Measurements from ENCODE around the gene INSC.

INSC gene

GRCh38 chr11:15119826-15120225, 5.1 kb downstream of the INSC start:
- DNase-seq (ENCODE audit: extremely low read depth, low read depth), result no peak
- TF ChIP-seq CTCF (IDR thresholded peaks at IDR 0.05; ENCODE audit: low read depth, low read length), result no peak

- TF ChIP-seq CTCF (IDR thresholded peaks at IDR 0.05; ENCODE audit: low read depth, low read length), result no peak
- DNase-seq (ENCODE audit: extremely low read depth, low read depth), result no peak
Measured at GRCh38 chr11:15123849-15124248, 9.1 kb downstream of the INSC start.

DNA sequence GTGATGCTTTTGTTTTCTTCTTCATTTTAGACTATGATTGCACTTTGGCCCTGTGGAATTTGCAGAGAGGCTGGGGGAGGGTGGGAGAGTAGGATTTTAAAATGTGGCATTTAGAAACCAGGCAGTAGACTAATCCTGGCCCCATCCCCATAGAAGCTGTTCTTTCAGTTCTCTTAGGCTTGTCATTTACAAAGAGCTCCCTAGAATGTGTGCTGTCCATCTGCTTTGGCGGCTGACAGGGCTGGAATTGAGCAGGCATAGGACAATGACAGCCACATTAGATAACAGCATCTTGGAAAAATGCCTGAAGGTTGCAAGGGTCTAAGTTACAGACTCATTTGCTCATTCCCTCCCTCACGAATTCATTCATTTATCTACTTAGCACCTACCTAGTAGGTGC, 9.8 kb downstream of the INSC start:
- no peak for DNase-seq (ENCODE audit: extremely low read depth, low read depth)

GRCh38 chr11:15127341-15127740, 12.6 kb downstream of the INSC start:
- no peak for DNase-seq (ENCODE audit: extremely low read depth, low read depth)
- TF ChIP-seq CTCF (IDR thresholded peaks at IDR 0.05; ENCODE audit: low read depth, low read length), result no peak

More for the DNA sequence above, 9.8 kb downstream of the INSC start:
- no peak for TF ChIP-seq CTCF (IDR thresholded peaks at IDR 0.05; ENCODE audit: low read depth, low read length)

DNA sequence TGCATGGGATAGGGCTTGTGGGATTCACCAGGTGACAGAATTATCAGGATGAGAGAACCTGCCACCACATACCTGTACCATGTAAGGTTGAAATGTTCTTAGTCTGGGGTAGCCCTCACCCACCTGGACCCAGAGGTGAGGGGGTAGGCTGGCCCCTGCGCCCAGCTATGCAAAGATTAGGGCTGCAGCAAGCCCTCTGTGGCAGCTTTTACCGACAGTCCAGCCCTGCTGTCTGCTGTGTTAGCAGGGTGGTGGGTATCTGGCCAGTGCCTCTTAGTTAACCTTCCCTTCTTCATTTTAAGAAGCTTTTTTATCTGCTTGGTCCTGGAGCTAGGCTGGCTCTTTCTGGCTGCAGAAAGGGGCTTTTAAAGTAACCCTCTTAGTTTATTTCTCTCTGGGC, 13.9 kb downstream of the INSC start:
- DNase-seq (ENCODE audit: extremely low read depth, low read depth), result no peak
- TF ChIP-seq CTCF (IDR thresholded peaks at IDR 0.05; ENCODE audit: low read depth, low read length), result no peak

GRCh38 chr11:15136166-15136565, 21.4 kb downstream of the INSC start:
- DNase-seq (ENCODE audit: extremely low read depth, low read depth), result no peak
- no peak for TF ChIP-seq CTCF (IDR thresholded peaks at IDR 0.05; ENCODE audit: low read depth, low read length)

DNA sequence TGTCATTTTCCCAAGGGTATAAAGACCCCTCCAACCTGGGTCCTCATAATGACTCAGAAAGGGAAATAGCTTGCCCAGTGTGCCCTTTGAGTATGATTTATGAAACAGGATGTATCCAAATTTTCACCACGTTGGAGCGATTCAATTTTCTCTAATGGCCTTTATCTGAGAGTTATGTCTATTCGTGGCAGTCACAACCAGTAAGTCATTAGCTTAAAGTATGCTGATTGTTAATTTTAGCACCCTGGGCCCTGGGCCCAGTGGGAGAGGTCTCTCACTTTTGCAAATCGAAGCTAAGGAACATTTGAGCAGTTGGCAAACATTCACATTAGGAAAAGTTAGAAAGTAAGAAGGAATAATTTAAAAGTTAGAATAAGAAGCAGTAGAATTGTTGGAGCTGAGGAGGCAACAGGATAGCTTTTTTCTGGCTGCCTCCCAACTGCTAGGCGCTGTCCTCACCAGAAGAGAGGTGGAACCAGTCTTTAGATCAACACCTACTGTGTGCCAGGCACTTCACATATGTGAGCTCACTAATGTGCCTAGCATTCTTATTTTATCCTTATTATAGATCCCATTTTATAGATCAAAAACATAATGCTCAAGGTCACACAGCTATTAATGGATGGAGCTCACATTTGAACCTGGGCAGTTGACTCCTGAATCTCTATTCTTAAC, 24.5 kb downstream of the INSC start:
- no peak for TF ChIP-seq CTCF (IDR thresholded peaks at IDR 0.05; ENCODE audit: low read depth, low read length)
- no peak for DNase-seq (ENCODE audit: extremely low read depth, low read depth)
